ENCODE measurements around the gene IFNL4. TPM values are rescaled to one million over a fixed set of nuclear protein-coding genes. Genes with fewer than 3 reads are reported as not detected.
A peak's percentile ranks its signal among the peaks of the same experiment; 100 is the strongest.

The IFNL4 gene
- total and polyA plus RNA-seq, 2 experiments from 2014 or later, result not detected

- no peak for DNase-seq
- no peak overlapping the region for H2AFZ ChIP-seq
Observed at GRCh38 chr19:39207293-39207836, 41.3 kb downstream of the IFNL4 start.

GRCh38 chr19:39206122-39206521, 42.5 kb downstream of the IFNL4 start:
- Histone ChIP-seq H3K27ac (no peak overlapping the region), H3K4me2 (ENCODE audit: unreplicated experiment) (no peak overlapping the region), H3K4me1 (ENCODE audit: insufficient read depth) (no peaks in the 10 kb centered on the region), H3K36me3 (ENCODE audit: low read depth) (no peaks in the 10 kb centered on the region), H2AFZ (no peak overlapping the region), H3K79me2 (ENCODE audit: insufficient read depth) (no peaks in the 10 kb centered on the region), H3K9me2 (ENCODE audit: insufficient read depth) (no peaks in the 10 kb centered on the region), H3F3A (ENCODE audit: insufficient read depth) (no peaks in the 10 kb centered on the region), H3K9me3 (ENCODE audit: low read depth) (no peaks in the 10 kb centered on the region), H3K27me3 (replicated peaks; ENCODE audit: insufficient read depth) (peaks cover 42% of the 10 kb centered on the region), H4K20me1 (ENCODE audit: insufficient read depth) (no peaks in the 10 kb centered on the region), H3K9ac (no peak overlapping the region), H3K4me3 (no peak overlapping the region)
- 60 to 64% methylated on average over 6 of the region's 6 CpGs for WGBS, 2 experiments (ENCODE audit: low coverage in 1 of 2, low lambda C conversion rate in 2 of 2, missing lambda C conversion rate in 2 of 2)
- TF ChIP-seq EZH2 (IDR thresholded peaks at IDR 0.05; ENCODE audit: insufficient read depth, poor library complexity, severe bottlenecking), result no peak
- TF ChIP-seq EZH2phosphoT487 (IDR thresholded peaks at IDR 0.05; ENCODE audit: insufficient read depth, low read depth), result no peak
- DNase-seq, result no peak
- in situ Hi-C loops (cut with MboI), result no loop called here

More at GRCh38 chr19:39207293-39207836, 41.3 kb downstream of the IFNL4 start:
- no peak overlapping the region for H3K4me3 ChIP-seq
- H3K36me3 ChIP-seq (ENCODE audit: low read depth), result no peaks in the 10 kb centered on the region
- no peaks in the 10 kb centered on the region for H3K9me2 ChIP-seq (ENCODE audit: insufficient read depth)
- H3K4me2 ChIP-seq (ENCODE audit: unreplicated experiment), result no peak overlapping the region
- H3F3A ChIP-seq (ENCODE audit: insufficient read depth), result no peaks in the 10 kb centered on the region
- in situ Hi-C loops (cut with MboI), result no loop called here
- H3K79me2 ChIP-seq (ENCODE audit: insufficient read depth), result no peaks in the 10 kb centered on the region
- no peak overlapping the region for H3K9ac ChIP-seq
- H3K9me3 ChIP-seq (ENCODE audit: low read depth), result no peaks in the 10 kb centered on the region
- no peaks in the 10 kb centered on the region for H4K20me1 ChIP-seq (ENCODE audit: insufficient read depth)
- H3K27ac ChIP-seq, result no peak overlapping the region
- 43 to 45% methylated on average over 6 of the region's 6 CpGs for WGBS, 2 experiments (ENCODE audit: low coverage in 1 of 2, low lambda C conversion rate in 2 of 2, missing lambda C conversion rate in 2 of 2)
- peaks cover 30% of the 10 kb centered on the region for H3K27me3 ChIP-seq (replicated peaks; ENCODE audit: insufficient read depth)
- H3K4me1 ChIP-seq (ENCODE audit: insufficient read depth), result no peaks in the 10 kb centered on the region
- no peak for TF ChIP-seq EZH2phosphoT487 (IDR thresholded peaks at IDR 0.05; ENCODE audit: insufficient read depth, low read depth)
- TF ChIP-seq EZH2 (IDR thresholded peaks at IDR 0.05; ENCODE audit: insufficient read depth, poor library complexity, severe bottlenecking), result no peak

DNA sequence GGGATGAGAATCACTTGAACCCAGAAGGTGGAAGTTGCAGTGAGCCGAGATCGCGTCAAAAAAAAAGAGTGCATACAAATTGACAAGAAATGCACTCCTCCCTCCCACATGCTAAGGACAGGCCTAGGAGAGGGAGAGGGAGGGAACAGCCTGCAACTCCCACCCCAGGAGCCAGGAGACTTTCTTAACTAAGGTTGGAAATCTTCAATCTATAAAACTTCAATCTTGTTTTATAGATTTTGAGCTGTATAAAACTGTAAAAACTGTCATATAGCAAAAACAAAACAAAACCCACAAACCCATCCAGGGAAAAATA, 43.2 kb downstream of the IFNL4 start:
- H3K9me2 ChIP-seq (ENCODE audit: insufficient read depth), result no peaks in the 10 kb centered on the region
- TF ChIP-seq EZH2phosphoT487 (IDR thresholded peaks at IDR 0.05; ENCODE audit: insufficient read depth, low read depth) (no peak), EZH2 (IDR thresholded peaks at IDR 0.05; ENCODE audit: insufficient read depth, poor library complexity, severe bottlenecking) (no peak)
- H3K9me3 ChIP-seq (ENCODE audit: low read depth), result no peaks in the 10 kb centered on the region
- H3K27me3 ChIP-seq (replicated peaks; ENCODE audit: insufficient read depth), result peaks cover 43% of the 10 kb centered on the region
- no peaks in the 10 kb centered on the region for H3K36me3 ChIP-seq (ENCODE audit: low read depth)
- DNase-seq, result no peak
- H3K4me1 ChIP-seq (ENCODE audit: insufficient read depth), result no peaks in the 10 kb centered on the region
- no peaks in the 10 kb centered on the region for H3F3A ChIP-seq (ENCODE audit: insufficient read depth)
- in situ Hi-C loops (cut with MboI), result no loop called here
- H2AFZ ChIP-seq, result no peak overlapping the region
- H4K20me1 ChIP-seq (ENCODE audit: insufficient read depth), result no peaks in the 10 kb centered on the region
- no peak overlapping the region for H3K9ac ChIP-seq
- no peak overlapping the region for H3K27ac ChIP-seq
- no peak overlapping the region for H3K4me2 ChIP-seq (ENCODE audit: unreplicated experiment)
- 61 to 83% methylated on average over 3 of the region's 3 CpGs for WGBS, 2 experiments (ENCODE audit: low coverage in 1 of 2, low lambda C conversion rate in 2 of 2, missing lambda C conversion rate in 2 of 2)
- no peaks in the 10 kb centered on the region for H3K79me2 ChIP-seq (ENCODE audit: insufficient read depth)
- no peak overlapping the region for H3K4me3 ChIP-seq

DNA sequence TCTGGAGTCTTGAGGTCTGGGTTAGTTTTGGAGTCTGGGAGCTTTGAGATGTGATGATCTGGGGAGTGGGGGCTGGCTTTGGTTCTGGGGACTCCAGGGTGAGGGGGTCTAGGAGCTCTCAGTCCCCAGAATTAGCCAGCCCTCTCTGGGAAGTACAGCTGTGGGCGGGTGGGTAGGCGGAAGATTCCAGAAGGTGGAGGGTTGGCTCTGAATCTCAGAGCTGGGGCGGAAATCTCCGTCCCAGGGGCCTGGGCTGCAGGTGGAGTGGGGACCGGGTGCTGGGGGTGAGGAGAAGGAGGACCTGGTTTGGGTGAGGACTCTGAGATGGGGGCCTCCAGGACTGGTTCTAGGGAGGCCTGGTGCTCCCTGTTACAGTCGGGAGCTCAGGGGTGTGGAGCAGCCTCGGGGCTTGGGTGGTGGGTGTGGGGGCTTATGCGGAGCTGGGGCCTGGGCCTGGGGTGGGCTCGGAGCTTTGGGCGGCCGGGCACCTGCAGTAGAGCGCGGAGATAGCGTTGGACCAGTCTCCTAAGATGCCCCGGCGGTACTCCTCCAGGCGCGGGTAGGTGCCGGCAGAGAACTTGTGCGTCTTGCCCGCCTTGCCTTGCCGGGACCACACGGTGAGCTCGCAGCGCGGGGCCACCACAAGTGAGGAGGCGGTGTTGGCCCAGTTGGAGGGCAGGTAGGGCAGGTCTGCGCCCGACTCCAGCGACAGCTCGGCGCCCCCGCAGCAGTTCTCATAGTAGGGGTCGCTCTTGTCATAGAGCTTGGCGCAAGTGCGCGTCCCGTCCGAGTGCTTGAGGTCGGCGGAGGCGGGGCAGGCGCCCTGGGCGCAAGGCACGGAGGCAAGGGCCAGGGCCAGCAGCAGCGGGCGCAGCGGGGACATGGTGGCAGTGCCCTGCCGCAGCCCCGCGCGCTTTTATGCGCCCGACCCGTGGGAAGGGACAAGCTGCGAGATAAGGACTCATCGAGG, 45.0 kb downstream of the IFNL4 start, which contains the start of gene SYCN:
Gene SYCN, minus strand, starts transcription at position 892 of the 970 bp plus-strand sequence. Its CDS starts 9 bp downstream, at position 883.
- no peak within 1 kb of the TSS for H3K4me3 ChIP-seq
- no peak within 1 kb of the TSS for H3K9ac ChIP-seq
- no peaks in the 10 kb centered on the region for H3K79me2 ChIP-seq (ENCODE audit: insufficient read depth)
- no peaks in the 10 kb centered on the region for H3K9me3 ChIP-seq (ENCODE audit: low read depth)
- H3K27me3 ChIP-seq (replicated peaks; ENCODE audit: insufficient read depth), result peaks cover 37% of the 10 kb centered on the region
- H4K20me1 ChIP-seq (ENCODE audit: insufficient read depth), result no peaks in the 10 kb centered on the region
- H2AFZ ChIP-seq, result no peak within 1 kb of the TSS
- 16 to 19% methylated on average over 43 to 52 of the region's 57 CpGs for WGBS, 2 experiments (ENCODE audit: low coverage in 1 of 2, low lambda C conversion rate in 2 of 2, missing lambda C conversion rate in 2 of 2)
- no peaks in the 10 kb centered on the region for H3K4me1 ChIP-seq (ENCODE audit: insufficient read depth)
- no peak within 1 kb of the TSS for H3K4me2 ChIP-seq (ENCODE audit: unreplicated experiment)
- TF ChIP-seq EZH2phosphoT487 (IDR thresholded peaks at IDR 0.05; ENCODE audit: insufficient read depth, low read depth) (no peak), EZH2 (IDR thresholded peaks at IDR 0.05; ENCODE audit: insufficient read depth, poor library complexity, severe bottlenecking) (peak; percentile 61)
- no peaks in the 10 kb centered on the region for H3F3A ChIP-seq (ENCODE audit: insufficient read depth)
- in situ Hi-C loops (cut with MboI), result no loop called here
- H3K36me3 ChIP-seq (ENCODE audit: low read depth), result no peaks in the 10 kb centered on the region
- H3K9me2 ChIP-seq (ENCODE audit: insufficient read depth), result no peaks in the 10 kb centered on the region
- DNase-seq, result no peak
- H3K27ac ChIP-seq, result no peak within 1 kb of the TSS

Measured in GM23248 (cell line).